GM12892 (cell line): ENCODE data around the gene ARPC5.

ENCODE experiments used
- DNase-seq: peaks from one replicate; pipeline ENCODE4 v3.0.0; 2011; ENCODE audit not compliant: insufficient read length
- FAIRE-seq: peaks from 2 replicates; lab custom pipeline; 2011; peaks lifted over from hg19 to GRCh38; lab: Jason Lieb, UNC
- POLR2A ChIP-seq: IDR thresholded peaks from 2 replicates; pipeline ENCODE4 v1.6.1; 2011; ENCODE audit warnings: low read depth, low read length, control low read depth
- POLR2AphosphoS5 ChIP-seq: IDR thresholded peaks from 2 replicates; pipeline ENCODE4 v1.6.1; 2011; ENCODE audit warnings: low read depth, low read length, control low read depth
- TAF1 ChIP-seq: IDR thresholded peaks from 2 replicates; pipeline ENCODE4 v1.6.1; 2011; ENCODE audit warnings: low read depth, mild to moderate bottlenecking, control low read depth, low read length, borderline replicate concordance

Gene ARPC5

DNA sequence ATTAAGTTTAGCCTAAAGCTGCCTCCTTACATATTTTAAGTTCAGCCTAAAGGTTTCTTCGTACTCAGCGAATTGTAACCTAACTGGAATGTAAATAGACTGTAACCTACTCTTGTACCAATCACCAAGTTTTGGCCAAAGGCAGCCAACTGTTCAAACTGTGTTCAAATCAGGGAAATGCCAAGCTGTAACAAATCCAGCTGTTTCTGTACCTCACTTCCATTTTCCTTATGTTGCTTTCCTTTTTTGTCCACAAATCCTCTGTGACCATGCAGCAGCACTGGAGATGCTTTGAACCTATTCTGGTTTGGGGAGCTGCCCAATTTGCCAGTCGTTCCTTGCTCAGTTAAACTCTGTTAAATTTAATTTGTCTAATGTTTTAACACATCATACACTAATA lies 20.8 kb upstream of the ARPC5 start:
- no peak for FAIRE-seq
- no peak for TF ChIP-seq POLR2A
- no peak for TF ChIP-seq POLR2AphosphoS5
- no peak for TF ChIP-seq TAF1
- no peak for DNase-seq

- peak; percentile 34 for DNase-seq
- peak; percentile 91 for FAIRE-seq
- TF ChIP-seq POLR2A: no peak
- no peak for TF ChIP-seq TAF1
- no peak for TF ChIP-seq POLR2AphosphoS5
These were observed 20.0 kb upstream of the ARPC5 start for GRCh38 chr1:183655562-183656075.

GRCh38 chr1:183654706-183655105 lies 19.1 kb upstream of the ARPC5 start:
- TF ChIP-seq TAF1 (no peak), POLR2AphosphoS5 (no peak), POLR2A (no peak)
- FAIRE-seq (no peak), DNase-seq (no peak)

DNA sequence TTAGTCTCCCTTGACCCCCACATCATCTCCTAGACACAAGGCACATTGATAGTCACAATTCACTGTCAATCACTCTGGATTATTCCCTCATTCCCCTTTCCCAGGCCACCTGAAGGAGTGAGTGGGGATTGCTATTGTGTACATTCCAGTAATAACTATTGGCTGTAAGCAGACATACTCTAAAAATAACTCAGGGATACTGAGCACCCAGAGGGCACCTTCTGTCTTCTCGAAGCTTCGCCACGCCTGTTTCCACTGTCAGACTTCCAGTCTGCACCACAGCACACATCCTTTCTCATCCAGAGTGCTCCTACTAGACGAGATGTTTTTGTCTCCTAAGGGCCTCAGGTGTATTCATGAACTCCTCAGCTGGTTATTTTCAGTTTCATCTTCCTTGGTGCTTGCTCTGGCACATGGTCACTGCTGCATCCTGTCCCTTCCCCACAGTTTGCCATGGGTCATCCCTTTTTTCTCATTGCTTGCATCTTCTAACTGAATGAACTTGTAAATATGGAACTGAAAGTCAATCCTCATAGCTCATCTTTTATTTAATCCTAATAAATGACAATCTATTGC lies 18.4 kb upstream of the ARPC5 start:
- DNase-seq: no peak
- peak; percentile 82 for FAIRE-seq
- TF ChIP-seq POLR2AphosphoS5: no peak
- TF ChIP-seq POLR2A: no peak
- no peak for TF ChIP-seq TAF1

DNA sequence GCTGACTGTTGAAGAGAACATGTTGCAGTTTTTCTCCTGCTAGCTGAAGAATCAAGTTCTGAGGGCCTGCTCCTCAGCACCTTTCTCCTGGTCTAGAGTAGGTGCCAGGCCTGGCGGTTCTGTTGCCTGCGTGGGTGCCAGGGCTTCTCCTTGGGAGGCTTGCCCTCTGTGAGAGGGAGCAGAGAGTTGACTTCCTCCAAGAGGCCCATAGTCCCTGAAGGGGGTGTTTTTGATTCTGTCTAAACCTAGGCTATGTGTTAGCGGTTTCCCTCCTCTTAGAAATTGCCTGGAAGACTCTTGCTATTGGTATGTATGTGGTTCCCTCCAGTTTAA lies 17.8 kb upstream of the ARPC5 start:
- FAIRE-seq (peak; percentile 67), DNase-seq (no peak)
- TF ChIP-seq POLR2A (no peak), TAF1 (no peak)

GRCh38 chr1:183652547-183653461 lies 17.2 kb upstream of the ARPC5 start, which contains the start of gene APOBEC4:
TSS of gene APOBEC4 (minus strand) at chr1:183653316. CDS start at chr1:183648781, 4,535 bp downstream.
- peak; percentile 36 for FAIRE-seq
- TF ChIP-seq POLR2A (no peak), POLR2AphosphoS5 (peak; percentile 55; the same call in 1 of the 2 replicates), TAF1 (no peak)
- DNase-seq: no peak

GRCh38 chr1:183652107-183652506 lies 16.5 kb upstream of the ARPC5 start:
- no peak for FAIRE-seq
- TF ChIP-seq POLR2A: no peak
- no peak for TF ChIP-seq TAF1
- no peak for TF ChIP-seq POLR2AphosphoS5
- DNase-seq: no peak

DNA sequence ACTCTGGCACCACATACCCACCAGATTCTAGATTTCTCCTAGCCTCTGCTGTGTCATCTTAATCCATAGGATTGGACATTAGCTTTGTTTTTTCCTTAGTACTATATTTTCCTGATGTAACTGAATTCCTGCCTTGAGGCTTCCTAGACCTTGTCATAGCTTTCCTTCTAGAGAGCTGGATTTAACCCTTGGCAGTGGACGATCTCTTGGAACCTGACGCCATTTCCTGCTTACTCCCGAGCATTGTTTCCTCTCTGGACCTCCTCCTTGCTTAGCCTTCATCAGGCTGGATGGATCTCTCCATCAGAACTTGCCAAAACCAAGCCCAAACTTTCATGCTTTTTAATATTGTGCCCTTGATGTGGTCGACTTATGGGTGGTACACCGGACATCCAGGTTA lies 16.0 kb upstream of the ARPC5 start:
- DNase-seq (no peak), FAIRE-seq (peak; percentile 70)
- TF ChIP-seq POLR2AphosphoS5 (no peak), POLR2A (no peak), TAF1 (no peak)

- no peak for DNase-seq
- TF ChIP-seq POLR2A (no peak), TAF1 (no peak), POLR2AphosphoS5 (no peak)
- no peak for FAIRE-seq
These were observed 12.5 kb upstream of the ARPC5 start for GRCh38 chr1:183648042-183648441.

GRCh38 chr1:183646776-183647175 lies 11.2 kb upstream of the ARPC5 start:
- TF ChIP-seq TAF1 (no peak), POLR2A (no peak), POLR2AphosphoS5 (no peak)
- FAIRE-seq (peak; percentile 24), DNase-seq (no peak)

GRCh38 chr1:183645531-183645930 lies 9.9 kb upstream of the ARPC5 start:
- FAIRE-seq (peak; percentile 79), DNase-seq (no peak)
- no peak for TF ChIP-seq POLR2AphosphoS5
- TF ChIP-seq POLR2A: no peak
- TF ChIP-seq TAF1: no peak
